Measurements from ENCODE around the gene ATP6V1E1. TPM values are rescaled to one million over a fixed set of nuclear protein-coding genes. Genes with fewer than 3 reads are reported as not detected.

The ATP6V1E1 gene
- total RNA-seq, 1 donor from 2014 or later, result 59.7 TPM

DNA sequence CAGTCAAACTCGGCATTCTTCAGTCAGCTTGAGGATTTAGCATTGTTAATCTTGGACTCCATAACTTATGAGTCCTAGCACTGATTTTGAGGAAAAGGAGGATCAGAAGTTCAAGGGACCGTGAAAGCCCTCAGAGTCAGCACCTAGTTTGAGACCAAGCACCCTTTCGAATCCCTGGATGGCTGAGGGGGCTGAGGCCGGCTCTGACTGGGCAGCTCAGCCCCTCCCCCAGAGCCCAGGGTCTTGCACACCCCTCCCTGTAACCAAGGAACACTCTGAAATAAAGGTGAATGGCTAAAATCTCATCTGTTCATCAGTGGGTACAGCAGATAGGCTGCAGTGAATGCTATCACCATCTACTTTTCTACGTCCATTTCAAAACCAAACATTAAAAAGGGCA is 38.0 kb downstream of the ATP6V1E1 start:
- no peak for DNase-seq (ENCODE audit: low spot score, unreplicated experiment)
- H3K4me3 Mint-ChIP-seq (ENCODE audit: low read depth), result no peak overlapping the region
- no peaks in the 10 kb centered on the region for H3K4me1 Mint-ChIP-seq (ENCODE audit: low read depth)
- peak overlapping the region; percentile 53 for H3K27ac Mint-ChIP-seq
- no peaks in the 10 kb centered on the region for H3K27me3 Mint-ChIP-seq
- TF ChIP-seq, protein P1, sequence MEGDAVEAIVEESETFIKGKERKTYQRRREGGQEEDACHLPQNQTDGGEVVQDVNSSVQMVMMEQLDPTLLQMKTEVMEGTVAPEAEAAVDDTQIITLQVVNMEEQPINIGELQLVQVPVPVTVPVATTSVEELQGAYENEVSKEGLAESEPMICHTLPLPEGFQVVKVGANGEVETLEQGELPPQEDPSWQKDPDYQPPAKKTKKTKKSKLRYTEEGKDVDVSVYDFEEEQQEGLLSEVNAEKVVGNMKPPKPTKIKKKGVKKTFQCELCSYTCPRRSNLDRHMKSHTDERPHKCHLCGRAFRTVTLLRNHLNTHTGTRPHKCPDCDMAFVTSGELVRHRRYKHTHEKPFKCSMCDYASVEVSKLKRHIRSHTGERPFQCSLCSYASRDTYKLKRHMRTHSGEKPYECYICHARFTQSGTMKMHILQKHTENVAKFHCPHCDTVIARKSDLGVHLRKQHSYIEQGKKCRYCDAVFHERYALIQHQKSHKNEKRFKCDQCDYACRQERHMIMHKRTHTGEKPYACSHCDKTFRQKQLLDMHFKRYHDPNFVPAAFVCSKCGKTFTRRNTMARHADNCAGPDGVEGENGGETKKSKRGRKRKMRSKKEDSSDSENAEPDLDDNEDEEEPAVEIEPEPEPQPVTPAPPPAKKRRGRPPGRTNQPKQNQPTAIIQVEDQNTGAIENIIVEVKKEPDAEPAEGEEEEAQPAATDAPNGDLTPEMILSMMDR (IDR thresholded peaks at IDR 0.05; ENCODE audit: unreplicated experiment), result no peak
- peaks cover 8% of the 10 kb centered on the region for H3K36me3 Mint-ChIP-seq (ENCODE audit: insufficient read depth)
- no peaks in the 10 kb centered on the region for H3K9me3 Mint-ChIP-seq (ENCODE audit: low read depth)

DNA sequence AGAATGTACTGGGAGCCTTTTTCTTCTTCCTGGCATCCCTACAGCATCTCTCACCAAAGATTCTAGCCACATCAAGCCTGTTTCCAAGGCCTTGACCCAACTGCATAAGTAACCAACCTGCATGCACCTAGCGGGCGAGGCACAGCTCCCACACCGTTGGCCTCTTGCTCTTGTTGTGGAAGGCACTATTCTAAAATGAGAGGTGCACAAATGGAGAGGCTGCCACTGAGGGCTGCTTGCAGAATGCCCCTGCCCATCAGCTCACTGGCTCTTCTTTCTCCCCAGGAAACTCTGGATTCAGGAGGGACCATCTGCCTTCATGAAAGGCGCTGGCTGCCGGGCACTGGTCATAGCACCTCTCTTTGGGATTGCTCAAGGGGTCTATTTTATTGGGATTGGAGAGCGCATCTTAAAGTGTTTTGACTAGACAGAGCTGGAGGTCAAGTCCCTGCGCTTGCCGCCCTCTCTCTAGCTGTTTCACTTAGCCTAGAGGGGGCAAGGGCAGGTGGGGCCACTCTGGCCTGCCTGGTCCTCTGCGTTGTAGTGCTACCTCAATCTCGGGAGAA is 38.7 kb downstream of the ATP6V1E1 start:
- Mint-ChIP-seq H3K27ac (no peak overlapping the region), H3K4me1 (ENCODE audit: low read depth) (no peaks in the 10 kb centered on the region), H3K9me3 (ENCODE audit: low read depth) (no peaks in the 10 kb centered on the region), H3K36me3 (ENCODE audit: insufficient read depth) (peaks cover 8% of the 10 kb centered on the region), H3K27me3 (no peaks in the 10 kb centered on the region), H3K4me3 (ENCODE audit: low read depth) (no peak overlapping the region)
- DNase-seq (ENCODE audit: low spot score, unreplicated experiment), result no peak
- TF ChIP-seq, protein P1 (IDR thresholded peaks at IDR 0.05; ENCODE audit: unreplicated experiment), result no peak

DNA sequence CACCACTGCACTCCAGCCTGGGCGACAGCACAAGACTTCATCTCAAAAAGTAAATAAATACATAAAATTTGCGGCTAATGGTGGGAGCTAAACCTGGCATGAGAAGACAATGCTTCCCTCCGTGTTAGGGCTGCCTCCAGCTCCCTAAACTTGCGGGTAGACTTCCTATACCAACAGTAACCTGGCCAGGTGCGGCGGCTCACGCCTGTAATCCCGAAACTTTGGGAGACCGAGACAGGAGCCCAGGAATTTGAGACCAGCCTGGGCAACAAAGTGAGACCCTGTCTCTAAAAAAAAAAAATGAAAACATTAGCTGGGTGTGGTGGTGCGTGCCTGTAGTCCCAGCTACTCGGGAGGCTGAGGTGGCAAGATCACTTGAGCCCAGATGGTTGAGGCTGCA is 39.9 kb downstream of the ATP6V1E1 start:
- TF ChIP-seq, protein P1 (IDR thresholded peaks at IDR 0.05; ENCODE audit: unreplicated experiment), result no peak
- H3K36me3 Mint-ChIP-seq (ENCODE audit: insufficient read depth), result peaks cover 4% of the 10 kb centered on the region
- H3K27me3 Mint-ChIP-seq, result no peaks in the 10 kb centered on the region

DNA sequence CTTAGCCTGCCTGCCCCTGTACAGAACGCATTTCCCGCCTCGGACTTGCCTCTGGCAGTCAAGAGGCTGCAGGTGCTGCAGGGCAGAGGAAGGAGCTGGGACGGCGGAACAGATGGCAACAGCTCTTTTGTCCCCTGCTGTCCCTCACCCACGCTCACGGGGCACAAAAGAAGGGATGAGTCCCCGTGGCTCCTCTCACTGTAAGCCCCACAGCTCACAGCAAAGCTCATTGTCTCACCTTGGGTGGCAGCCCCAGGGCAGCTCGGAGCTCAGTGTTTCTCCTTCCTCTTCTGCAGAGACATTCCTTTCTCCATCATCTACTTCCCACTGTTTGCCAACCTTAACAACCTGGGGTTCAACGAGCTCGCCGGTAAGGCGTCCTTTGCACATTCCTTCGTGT is 40.9 kb downstream of the ATP6V1E1 start:
- no peaks in the 10 kb centered on the region for H3K27me3 Mint-ChIP-seq
- H3K4me3 Mint-ChIP-seq (ENCODE audit: low read depth), result no peak overlapping the region
- no peaks in the 10 kb centered on the region for H3K4me1 Mint-ChIP-seq (ENCODE audit: low read depth)
- H3K9me3 Mint-ChIP-seq (ENCODE audit: low read depth), result no peaks in the 10 kb centered on the region
- H3K27ac Mint-ChIP-seq, result no peak overlapping the region
- no peaks in the 10 kb centered on the region for H3K36me3 Mint-ChIP-seq (ENCODE audit: insufficient read depth)
- TF ChIP-seq, protein P1 (IDR thresholded peaks at IDR 0.05; ENCODE audit: unreplicated experiment), result no peak
- DNase-seq (ENCODE audit: low spot score, unreplicated experiment), result no peak

More for the DNA sequence above, 39.9 kb downstream of the ATP6V1E1 start:
- Mint-ChIP-seq H3K4me3 (ENCODE audit: low read depth) (no peak overlapping the region), H3K27ac (no peak overlapping the region), H3K9me3 (ENCODE audit: low read depth) (no peaks in the 10 kb centered on the region), H3K4me1 (ENCODE audit: low read depth) (no peaks in the 10 kb centered on the region)
- no peak for DNase-seq (ENCODE audit: low spot score, unreplicated experiment)

DNA sequence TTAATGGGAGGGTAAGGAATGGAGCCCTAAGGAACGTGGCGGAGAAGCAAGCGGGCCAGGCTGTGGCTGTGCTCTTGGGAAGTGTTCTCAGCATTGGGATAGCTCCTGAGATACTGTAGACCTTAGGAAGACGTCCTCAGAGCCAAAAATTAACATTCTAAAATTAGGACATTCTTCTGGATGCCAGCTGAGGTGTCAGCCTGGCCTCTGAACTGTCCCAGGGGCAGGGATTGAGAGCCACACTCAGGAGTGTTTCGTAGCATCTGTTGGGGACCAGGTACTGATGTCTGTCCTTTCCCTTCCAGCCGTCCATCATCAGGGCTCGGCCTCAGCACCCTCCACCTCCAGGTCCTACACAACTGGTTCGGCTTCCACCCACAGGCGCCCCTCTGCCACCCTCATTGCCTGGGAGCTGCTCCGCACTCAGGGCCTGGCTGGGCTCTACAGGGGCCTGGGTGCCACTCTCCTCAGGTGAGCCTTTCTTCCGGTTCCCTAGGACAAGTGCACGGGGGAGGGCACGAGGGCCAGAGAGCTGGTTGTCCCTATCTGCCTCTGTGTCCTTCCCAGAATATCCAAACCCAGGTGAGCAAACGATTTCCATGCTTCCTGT is 41.6 kb downstream of the ATP6V1E1 start:
- no peaks in the 10 kb centered on the region for H3K4me1 Mint-ChIP-seq (ENCODE audit: low read depth)
- no peaks in the 10 kb centered on the region for H3K36me3 Mint-ChIP-seq (ENCODE audit: insufficient read depth)
- TF ChIP-seq, protein P1 (IDR thresholded peaks at IDR 0.05; ENCODE audit: unreplicated experiment), result no peak
- H3K4me3 Mint-ChIP-seq (ENCODE audit: low read depth), result no peak overlapping the region
- H3K27ac Mint-ChIP-seq, result no peak overlapping the region
- no peaks in the 10 kb centered on the region for H3K27me3 Mint-ChIP-seq
- H3K9me3 Mint-ChIP-seq (ENCODE audit: low read depth), result no peaks in the 10 kb centered on the region
- DNase-seq (ENCODE audit: low spot score, unreplicated experiment), result no peak
